HG03469 (cell line): ENCODE data around the gene KCNAB3.
A peak's percentile ranks its signal among the peaks of the same experiment; 100 is the strongest.
"Not testable (repeated sequence)": the region's sequence is repeated elsewhere in the genome, so short reads cannot be mapped to it uniquely, and the experiment has no call there.

Source experiments
- ATAC-seq: cut with Tn5 transposase; IDR thresholded peaks from one replicate; pipeline ENCODE4 v1.9.1; 2021; ENCODE audit warnings: mild to moderate bottlenecking, moderate library complexity, moderate number of reproducible peaks; ENCODE audit not compliant: unreplicated experiment

KCNAB3 gene

GRCh38 chr17:7929158-7930023 is at the start of gene KCNAB3:
TSS of gene KCNAB3 (minus strand) at chr17:7929856. CDS start at chr17:7929435, 421 bp downstream.
- ATAC-seq = no peak

GRCh38 chr17:7977805-7978204 is 48.1 kb upstream of the KCNAB3 start:
- ATAC-seq = no peak

GRCh38 chr17:7977039-7977438 is 47.4 kb upstream of the KCNAB3 start:
- ATAC-seq = no peak

GRCh38 chr17:7974638-7975131 is 45.0 kb upstream of the KCNAB3 start:
- no peak for ATAC-seq

GRCh38 chr17:7972131-7972785 is 42.6 kb upstream of the KCNAB3 start:
- ATAC-seq = no peak

DNA sequence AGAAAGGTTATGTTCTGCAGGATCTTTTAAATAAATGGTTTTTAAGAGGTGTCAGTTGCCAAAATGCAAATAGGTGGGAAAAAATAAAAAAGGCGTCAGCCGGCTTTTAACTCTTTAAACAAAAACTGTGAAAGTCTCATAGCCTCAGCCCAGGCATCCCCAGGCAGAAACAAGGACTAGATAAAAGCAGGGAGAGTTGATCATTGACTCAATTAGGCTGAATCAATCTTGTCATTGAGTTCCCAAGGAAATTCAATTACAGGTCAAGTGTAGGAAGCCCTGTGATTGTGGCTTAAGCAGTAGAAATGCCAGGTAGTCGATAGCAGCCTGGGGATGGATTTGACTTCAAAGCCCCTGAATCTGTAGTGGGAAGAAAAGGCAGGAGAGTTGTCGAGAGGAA is 42.0 kb upstream of the KCNAB3 start:
- no peak for ATAC-seq

- no peak for ATAC-seq
These were observed 39.8 kb upstream of the KCNAB3 start for GRCh38 chr17:7969433-7969832.

- no peak for ATAC-seq
These were observed 38.1 kb upstream of the KCNAB3 start for GRCh38 chr17:7967751-7968150.

DNA sequence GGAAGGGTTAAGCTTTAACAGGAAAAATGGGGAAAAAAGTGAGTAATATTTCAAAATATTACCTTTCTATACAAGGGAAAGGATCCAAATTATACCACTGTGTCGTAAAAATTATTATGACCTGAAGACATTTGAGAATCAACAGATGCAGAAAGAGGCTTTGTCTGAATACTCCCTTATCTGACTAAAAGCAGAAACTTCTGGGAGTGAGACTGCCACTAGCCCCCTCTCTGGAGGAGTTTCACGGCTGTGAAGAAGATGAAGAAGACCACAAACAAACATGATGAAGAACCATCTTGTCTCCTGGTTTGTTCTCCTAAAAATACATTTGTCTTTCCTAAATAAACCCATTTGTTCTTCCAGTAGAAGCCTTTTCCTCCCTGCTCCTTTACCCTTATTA is 31.8 kb upstream of the KCNAB3 start:
- no peak for ATAC-seq

DNA sequence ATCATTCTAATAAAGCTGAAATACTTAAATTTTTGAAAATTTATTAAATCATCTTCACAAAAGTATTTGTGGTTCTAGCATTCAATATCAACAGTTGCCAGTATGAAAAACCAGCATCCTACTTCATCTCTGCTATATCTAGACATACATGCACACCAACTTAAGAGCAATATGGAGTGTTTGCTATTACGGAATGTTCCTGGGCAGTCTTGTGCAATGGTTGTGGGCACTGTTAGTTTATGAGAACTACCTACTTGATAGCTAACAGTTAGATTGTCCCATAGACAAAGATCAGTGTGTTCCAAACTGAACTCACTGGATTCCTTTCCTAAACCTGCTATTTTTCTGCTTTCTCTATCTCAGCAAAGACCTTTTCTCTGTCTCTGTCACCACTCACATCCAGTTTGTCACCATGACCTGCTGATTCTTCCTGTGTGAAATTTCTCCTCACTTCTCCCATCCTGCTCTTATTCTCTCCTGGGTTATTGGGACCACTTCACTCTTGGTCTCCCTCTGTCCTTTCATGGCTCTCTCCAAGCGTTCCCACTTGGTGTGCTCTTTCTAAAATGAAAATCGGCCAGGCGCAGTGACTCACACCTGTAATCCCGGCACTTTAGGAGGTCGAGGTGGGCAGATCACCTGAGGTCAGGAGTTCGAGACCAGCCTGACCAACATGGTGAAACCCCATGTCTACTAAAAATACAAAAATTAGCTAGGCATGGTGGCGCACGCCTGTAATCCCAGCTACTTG is 30.0 kb upstream of the KCNAB3 start:
- no peak for ATAC-seq

- ATAC-seq = no peak
These were observed 26.7 kb upstream of the KCNAB3 start for GRCh38 chr17:7956228-7956965.

DNA sequence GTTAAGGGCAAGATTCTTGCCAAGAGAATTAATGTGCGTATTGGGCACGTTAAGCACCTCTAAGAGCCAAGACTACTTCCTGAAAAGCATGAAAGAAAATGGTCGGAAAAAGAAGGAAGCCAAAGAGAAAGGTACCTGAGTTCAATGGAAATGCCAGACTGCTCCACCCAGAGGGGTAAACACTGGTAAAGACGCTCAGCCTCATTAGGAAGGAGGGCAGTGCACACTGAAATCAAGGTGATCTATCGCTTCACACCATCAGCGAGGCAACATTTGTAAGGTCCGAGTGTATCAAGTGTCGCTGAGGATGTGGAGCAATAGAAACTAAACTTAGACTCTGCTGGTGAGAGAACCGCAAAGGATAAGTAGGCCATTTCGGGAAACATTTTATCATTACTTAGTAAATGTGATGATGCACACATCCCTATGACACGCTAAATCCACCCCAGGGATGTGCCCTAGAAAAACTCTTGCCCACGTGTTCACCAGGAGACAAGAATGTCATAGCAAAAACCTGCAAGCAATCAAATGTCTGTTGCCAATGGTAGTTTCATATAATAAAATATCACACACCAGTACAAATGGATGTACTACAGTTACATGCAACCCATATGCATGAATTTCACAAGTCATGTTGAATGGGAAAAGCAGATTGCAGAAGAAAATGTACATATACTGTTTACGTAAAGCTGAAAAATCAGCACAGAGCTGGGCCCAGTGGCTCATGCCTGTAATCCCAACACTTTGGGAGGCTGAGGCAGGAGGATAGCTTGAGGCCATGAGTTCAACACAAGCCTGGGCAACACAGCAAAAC is 26.0 kb upstream of the KCNAB3 start:
- no peak for ATAC-seq

DNA sequence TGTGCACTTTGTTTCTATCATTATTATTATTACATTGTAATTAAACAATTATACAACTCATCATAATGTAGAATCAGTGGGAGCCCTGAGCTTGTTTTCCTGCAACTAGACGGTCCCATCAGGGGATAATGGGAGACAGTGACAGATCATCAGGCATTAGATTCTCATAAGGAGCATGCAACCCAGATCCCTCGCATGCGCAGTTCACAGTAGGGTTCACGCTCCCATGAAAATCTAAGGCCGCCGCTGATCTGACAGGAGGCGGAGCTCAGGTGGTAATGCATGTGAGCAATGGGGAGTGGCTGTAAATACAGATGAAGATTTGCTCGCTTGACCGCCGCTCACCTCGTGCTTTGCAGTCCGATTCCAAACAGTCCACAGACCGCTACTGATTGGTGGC is 23.6 kb upstream of the KCNAB3 start:
- not testable (repeated sequence) for ATAC-seq

- ATAC-seq = peak; percentile 69
These were observed 21.6 kb upstream of the KCNAB3 start for GRCh38 chr17:7951143-7951792.

- ATAC-seq = no peak
These were observed 20.9 kb upstream of the KCNAB3 start for GRCh38 chr17:7950578-7950977.

- no peak for ATAC-seq
These were observed 18.0 kb upstream of the KCNAB3 start for GRCh38 chr17:7947651-7948050.

GRCh38 chr17:7946441-7946840 is 16.8 kb upstream of the KCNAB3 start:
- ATAC-seq = no peak

GRCh38 chr17:7945651-7946050 is 16.0 kb upstream of the KCNAB3 start:
- ATAC-seq = no peak

DNA sequence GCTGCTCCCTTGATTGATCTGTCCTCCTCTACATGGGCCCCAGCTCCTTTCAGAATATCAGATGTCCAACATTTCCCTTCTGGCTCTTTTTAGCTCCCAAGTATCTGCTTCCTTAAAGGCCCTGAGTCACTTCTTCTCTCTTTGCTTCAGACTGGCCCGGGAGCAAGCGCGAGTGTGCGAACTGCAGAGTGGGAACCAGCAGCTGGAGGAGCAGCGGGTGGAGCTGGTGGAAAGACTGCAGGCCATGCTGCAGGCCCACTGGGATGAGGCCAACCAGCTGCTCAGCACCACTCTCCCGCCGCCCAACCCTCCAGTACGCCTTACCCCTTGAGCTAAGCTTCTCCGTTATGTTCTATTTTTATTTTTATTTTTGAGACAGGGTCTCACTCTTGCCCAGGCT is 14.7 kb upstream of the KCNAB3 start:
- no peak for ATAC-seq
